GM12801 (cell line): ENCODE data around the gene CCDC88A.

Experiments used
- TF ChIP-seq, protein P1 (sequence below): IDR thresholded peaks from one replicate; pipeline ENCODE4 v1.5.1; 2011; ENCODE audit warnings: control low read depth; ENCODE audit not compliant: insufficient read length; ENCODE audit errors: extremely low read depth

Gene CCDC88A

DNA sequence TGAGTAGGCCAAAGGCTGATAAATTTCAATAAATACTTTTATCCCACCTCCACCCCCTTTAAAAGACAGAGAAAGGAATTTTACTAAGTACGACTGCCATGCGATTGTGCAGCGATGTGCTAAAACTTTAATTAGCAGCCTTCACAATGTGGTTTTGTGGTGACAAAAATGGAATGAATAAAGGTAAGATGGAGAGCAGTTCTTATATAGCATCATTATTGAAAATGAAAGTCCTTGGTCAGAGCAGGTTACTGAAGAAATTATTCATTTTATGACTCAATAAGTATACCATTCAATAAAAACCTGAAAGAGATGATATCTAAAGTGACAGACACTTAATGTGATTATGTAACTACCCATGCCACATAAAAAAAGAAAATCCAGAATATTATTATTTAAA, 117.4 kb downstream of the CCDC88A start:
- TF ChIP-seq, protein P1, sequence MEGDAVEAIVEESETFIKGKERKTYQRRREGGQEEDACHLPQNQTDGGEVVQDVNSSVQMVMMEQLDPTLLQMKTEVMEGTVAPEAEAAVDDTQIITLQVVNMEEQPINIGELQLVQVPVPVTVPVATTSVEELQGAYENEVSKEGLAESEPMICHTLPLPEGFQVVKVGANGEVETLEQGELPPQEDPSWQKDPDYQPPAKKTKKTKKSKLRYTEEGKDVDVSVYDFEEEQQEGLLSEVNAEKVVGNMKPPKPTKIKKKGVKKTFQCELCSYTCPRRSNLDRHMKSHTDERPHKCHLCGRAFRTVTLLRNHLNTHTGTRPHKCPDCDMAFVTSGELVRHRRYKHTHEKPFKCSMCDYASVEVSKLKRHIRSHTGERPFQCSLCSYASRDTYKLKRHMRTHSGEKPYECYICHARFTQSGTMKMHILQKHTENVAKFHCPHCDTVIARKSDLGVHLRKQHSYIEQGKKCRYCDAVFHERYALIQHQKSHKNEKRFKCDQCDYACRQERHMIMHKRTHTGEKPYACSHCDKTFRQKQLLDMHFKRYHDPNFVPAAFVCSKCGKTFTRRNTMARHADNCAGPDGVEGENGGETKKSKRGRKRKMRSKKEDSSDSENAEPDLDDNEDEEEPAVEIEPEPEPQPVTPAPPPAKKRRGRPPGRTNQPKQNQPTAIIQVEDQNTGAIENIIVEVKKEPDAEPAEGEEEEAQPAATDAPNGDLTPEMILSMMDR: no peak

DNA sequence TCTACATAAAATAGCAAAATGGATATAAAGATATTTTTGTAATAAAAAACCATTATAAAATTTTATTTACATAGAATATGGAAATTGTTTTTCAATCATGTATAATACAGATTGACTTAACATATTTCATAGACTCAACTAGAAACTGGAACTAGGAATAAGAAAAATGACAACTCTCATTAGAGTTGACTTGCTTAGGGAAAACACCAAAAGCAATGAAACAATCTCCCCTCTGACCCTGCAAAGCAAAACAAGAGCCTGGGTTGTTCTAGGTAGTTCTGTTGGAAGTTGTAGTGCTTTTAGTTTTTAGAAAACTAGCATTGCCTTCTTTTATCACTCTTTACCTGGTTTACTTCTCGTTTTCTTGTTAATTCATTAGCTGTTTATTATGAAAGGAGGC, 118.4 kb downstream of the CCDC88A start:
- TF ChIP-seq, protein P1: no peak

DNA sequence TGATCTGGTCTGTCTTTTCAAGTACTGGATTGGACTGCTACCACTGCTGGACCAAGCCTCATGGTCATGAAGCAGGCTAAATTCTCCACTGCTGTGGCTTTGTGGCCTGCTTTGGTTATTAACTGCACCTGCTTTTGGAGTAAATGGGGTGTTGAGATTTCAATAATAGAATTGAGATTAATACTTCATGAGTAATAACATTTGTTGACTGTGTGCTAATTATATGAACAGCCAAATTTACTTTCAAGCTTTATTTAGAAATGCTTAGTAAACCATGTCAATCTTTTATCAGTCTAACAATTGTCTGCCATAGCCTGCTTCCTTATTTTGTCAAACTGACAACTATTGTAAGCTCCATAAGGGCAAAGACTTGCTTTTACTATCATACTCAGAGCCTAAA, 123.3 kb downstream of the CCDC88A start:
- TF ChIP-seq, protein P1: no peak

DNA sequence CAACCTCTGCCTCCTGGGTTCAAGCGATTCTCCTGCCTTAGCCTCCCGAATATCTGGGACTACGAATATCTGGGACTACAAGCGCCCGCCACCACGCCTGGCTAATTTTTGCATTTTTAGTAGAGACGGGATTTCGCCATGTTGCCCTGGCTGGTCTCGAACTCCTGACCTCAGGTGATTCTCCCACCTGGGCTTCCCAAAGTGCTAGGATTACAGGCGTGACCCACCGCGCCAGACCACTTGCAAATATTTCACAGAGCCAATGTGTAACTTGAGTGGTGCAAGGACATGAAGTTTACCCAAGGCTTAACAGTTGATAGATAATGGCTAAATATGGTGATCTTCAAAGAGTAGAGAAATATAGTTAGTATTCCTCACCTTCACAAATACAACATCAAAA, 136.6 kb downstream of the CCDC88A start:
- TF ChIP-seq, protein P1: no peak

- TF ChIP-seq, protein P1: no peak
Observed at GRCh38 chr2:55282110-55282917, 137.3 kb downstream of the CCDC88A start.

DNA sequence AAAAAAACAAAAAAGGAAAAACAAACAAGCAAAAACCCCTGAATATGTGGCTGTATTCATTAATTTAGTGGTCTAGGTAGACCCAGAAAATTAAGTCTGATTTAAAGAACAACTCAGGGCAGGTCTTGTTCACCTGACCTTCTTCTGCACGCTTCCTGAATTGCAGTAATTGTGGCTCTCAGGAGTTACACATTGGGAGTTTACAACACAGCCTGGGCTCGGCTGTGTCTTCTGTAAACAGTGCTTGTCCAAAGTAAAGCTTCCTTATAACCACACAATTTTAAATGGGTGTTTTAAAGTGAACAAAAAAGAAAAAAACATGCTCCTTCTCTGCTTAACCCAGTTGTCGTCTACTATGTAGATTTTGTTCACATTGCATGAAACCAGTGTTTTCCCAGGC, 142.3 kb downstream of the CCDC88A start:
- TF ChIP-seq, protein P1: no peak

DNA sequence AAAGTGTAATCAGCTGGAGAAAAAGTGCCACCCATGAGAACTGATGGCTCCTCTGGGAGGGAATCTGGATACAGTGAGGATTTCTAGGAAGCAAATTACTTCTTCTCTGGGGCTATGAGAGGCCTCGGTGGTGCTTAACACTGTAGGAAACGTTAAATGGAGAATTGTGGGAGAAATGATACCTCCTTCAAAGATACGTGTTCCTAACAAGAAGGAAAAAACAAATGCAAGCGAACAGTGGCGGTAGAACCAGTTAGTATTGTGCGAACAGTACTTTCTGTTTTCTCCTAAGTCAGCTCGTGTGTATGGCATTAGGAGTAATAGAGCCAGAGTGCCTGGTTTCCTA, 150.0 kb downstream of the CCDC88A start:
- TF ChIP-seq, protein P1: no peak
